HUES64 (cell line): ENCODE measurements around the gene HTR6. TPM values are rescaled to one million over a fixed set of nuclear protein-coding genes. Genes with fewer than 3 reads are reported as not detected.

Source experiments
- H3K27ac ChIP-seq: 2 replicates; pipeline ENCODE4 v1.7.0; 2013; ENCODE audit warnings: low read depth, low read length, inconsistent platforms
- H3K27me3 ChIP-seq: 2 replicates; pipeline ENCODE4 v1.6.1; 2013; ENCODE audit warnings: mild to moderate bottlenecking, low read length; ENCODE audit not compliant: insufficient read depth
- H3K36me3 ChIP-seq: 2 replicates; pipeline ENCODE4 v1.6.1; 2013; ENCODE audit warnings: mild to moderate bottlenecking, low read length; ENCODE audit not compliant: insufficient read depth
- H3K4me1 ChIP-seq: 2 replicates; pipeline ENCODE4 v1.6.1; 2013; ENCODE audit warnings: mild to moderate bottlenecking, low read length, moderate library complexity; ENCODE audit not compliant: insufficient read depth
- H3K4me3 ChIP-seq: 2 replicates; pipeline ENCODE4 v1.5.1; 2013; ENCODE audit warnings: mild to moderate bottlenecking, low read length, moderate library complexity
- H3K9ac ChIP-seq: 2 replicates; pipeline ENCODE4 v1.6.1; 2013; ENCODE audit warnings: mild to moderate bottlenecking, low read depth, low read length
- H3K9me3 ChIP-seq: 2 replicates; pipeline ENCODE4 v1.6.1; 2013; ENCODE audit warnings: low read depth, low read length; ENCODE audit not compliant: insufficient read depth
- WGBS: fragments of 150-250, 120-280 bp; methylation state at CpG from one replicate; pipeline ENCODE4 v1.1.7; 2013; ENCODE audit warnings: missing lambda C conversion rate; 5-methylcytosine and 5-hydroxymethylcytosine counted together
- polyA plus RNA-seq, 2 experiments: library from polyadenylated mRNA; stranded (reverse); fragments of 50-300 nt; gene quantifications; one replicate each; pipeline ENCODE4 v1.2.3, GENCODE V29; 2013

HTR6 gene
- not detected for polyA plus RNA-seq (2013, experiment 1 of 2)
- polyA plus RNA-seq (2013, experiment 2 of 2) = 0.57 TPM

GRCh38 chr1:19664453-19665185, at the start of gene HTR6:
Gene HTR6, plus strand, starts transcription at chr1:19664875. Its CDS starts 879 bp downstream, at chr1:19665754.
- peak within 1 kb of the TSS; percentile 12; the same call in 1 of the 2 replicates for H3K9ac ChIP-seq
- 6% methylated on average over 80 of the region's 80 CpGs for WGBS
- no peaks in the 10 kb centered on the region for H3K9me3 ChIP-seq
- peak within 1 kb of the TSS; percentile 52 for H3K4me3 ChIP-seq
- peaks cover 62% of the 10 kb centered on the region for H3K27me3 ChIP-seq
- H3K27ac ChIP-seq = no peak within 1 kb of the TSS
- H3K36me3 ChIP-seq = no peaks in the 10 kb centered on the region
- H3K4me1 ChIP-seq = no peaks in the 10 kb centered on the region

- Histone ChIP-seq H3K4me3 (no peak overlapping the region), H3K36me3 (peaks cover 9% of the 10 kb centered on the region), H3K9ac (no peak overlapping the region), H3K27me3 (no peaks in the 10 kb centered on the region), H3K4me1 (peaks cover 19% of the 10 kb centered on the region), H3K27ac (no peak overlapping the region), H3K9me3 (no peaks in the 10 kb centered on the region)
- 92% methylated on average over 6 of the region's 6 CpGs for WGBS
Observed at GRCh38 chr1:19615438-19615837, 49.2 kb upstream of the HTR6 start.

DNA sequence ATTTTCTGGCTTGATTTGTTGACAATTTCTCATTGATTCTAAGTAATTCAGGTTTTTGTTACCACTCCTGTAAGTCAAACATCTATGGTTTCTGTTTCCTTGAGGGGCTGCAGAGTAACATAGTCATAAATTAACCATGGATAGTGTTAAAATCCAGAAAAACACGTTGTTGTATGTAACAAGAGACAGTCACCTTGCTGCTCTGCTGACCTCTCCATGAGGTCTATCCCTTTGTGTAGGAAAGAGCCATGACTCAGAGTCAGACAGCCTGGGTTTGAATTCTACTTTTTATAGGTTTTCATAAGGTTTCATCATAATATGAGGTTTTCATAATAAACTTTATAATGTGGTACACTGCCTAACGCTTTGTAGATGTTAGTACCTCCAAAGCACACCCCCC, 48.2 kb upstream of the HTR6 start:
- no peaks in the 10 kb centered on the region for H3K9me3 ChIP-seq
- peaks cover 9% of the 10 kb centered on the region for H3K36me3 ChIP-seq
- peaks cover 20% of the 10 kb centered on the region for H3K4me1 ChIP-seq
- H3K9ac ChIP-seq = no peak overlapping the region
- no peak overlapping the region for H3K27ac ChIP-seq
- no peaks in the 10 kb centered on the region for H3K27me3 ChIP-seq
- no peak overlapping the region for H3K4me3 ChIP-seq
- WGBS = 90% methylated on average over 1 of the region's 2 CpGs

GRCh38 chr1:19617376-19617775, 47.3 kb upstream of the HTR6 start:
- peaks cover 9% of the 10 kb centered on the region for H3K36me3 ChIP-seq
- H3K27ac ChIP-seq = no peak overlapping the region
- no peak overlapping the region for H3K9ac ChIP-seq
- H3K27me3 ChIP-seq = no peaks in the 10 kb centered on the region
- no peaks in the 10 kb centered on the region for H3K9me3 ChIP-seq
- H3K4me1 ChIP-seq = peaks cover 20% of the 10 kb centered on the region
- H3K4me3 ChIP-seq = no peak overlapping the region
- 92% methylated on average over 3 of the region's 3 CpGs for WGBS

DNA sequence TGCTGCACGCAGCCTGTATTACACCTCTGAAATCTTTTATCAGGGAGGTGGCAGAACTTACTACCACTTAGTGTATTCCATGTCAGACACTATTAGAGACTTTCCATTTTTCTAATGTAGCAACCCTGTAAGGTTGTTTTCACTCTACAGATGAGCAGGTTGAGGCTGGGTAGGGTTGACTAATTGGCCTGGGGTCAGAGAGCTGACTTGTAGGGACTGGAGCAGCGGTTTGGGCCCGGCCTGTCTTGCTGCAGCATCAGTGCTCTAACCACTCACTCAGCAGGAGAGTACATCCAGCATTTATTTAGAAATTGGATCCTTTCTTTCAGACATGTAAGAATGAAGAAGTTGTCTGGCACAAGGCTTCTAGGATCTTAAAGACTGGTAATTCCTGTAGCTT, 46.2 kb upstream of the HTR6 start:
- Histone ChIP-seq H3K36me3 (peaks cover 13% of the 10 kb centered on the region), H3K9me3 (no peaks in the 10 kb centered on the region), H3K27me3 (no peaks in the 10 kb centered on the region), H3K27ac (no peak overlapping the region), H3K4me3 (no peak overlapping the region), H3K4me1 (peaks cover 20% of the 10 kb centered on the region), H3K9ac (no peak overlapping the region)
- WGBS = 84% methylated on average over 3 of the region's 3 CpGs

GRCh38 chr1:19619697-19620384, 44.8 kb upstream of the HTR6 start:
- H3K36me3 ChIP-seq = peaks cover 23% of the 10 kb centered on the region
- H3K4me3 ChIP-seq = no peak overlapping the region; the same call in 1 of the 2 replicates
- H3K27ac ChIP-seq = peak overlapping the region; percentile 32
- H3K9ac ChIP-seq = peak overlapping the region; percentile 26
- no peaks in the 10 kb centered on the region for H3K9me3 ChIP-seq
- H3K27me3 ChIP-seq = no peaks in the 10 kb centered on the region
- H3K4me1 ChIP-seq = peaks cover 20% of the 10 kb centered on the region
- 68% methylated on average over 3 of the region's 3 CpGs for WGBS

DNA sequence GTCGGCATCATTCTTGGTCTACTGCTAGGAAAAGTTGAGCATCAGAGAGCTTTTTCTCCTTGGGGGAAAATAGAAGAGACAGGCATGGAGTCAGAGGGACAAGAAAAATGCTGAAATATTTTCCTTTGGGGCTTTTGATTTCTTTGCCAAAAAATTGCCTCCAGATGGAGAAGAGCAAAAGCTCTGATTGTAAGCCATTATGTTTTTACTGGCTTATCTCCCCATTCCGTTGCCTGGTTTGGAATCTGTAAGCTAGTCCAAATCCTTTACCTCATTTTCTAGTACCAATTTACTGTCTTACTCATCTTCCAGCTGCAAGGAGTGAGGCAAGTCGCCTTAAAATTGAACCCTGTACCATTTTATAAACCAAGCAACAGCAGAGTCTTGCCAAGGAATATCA, 43.9 kb upstream of the HTR6 start:
- H3K9me3 ChIP-seq = no peaks in the 10 kb centered on the region
- H3K27me3 ChIP-seq = no peaks in the 10 kb centered on the region
- H3K4me1 ChIP-seq = peaks cover 20% of the 10 kb centered on the region
- H3K4me3 ChIP-seq = no peak overlapping the region
- 94% methylated on average over 3 of the region's 3 CpGs for WGBS
- H3K27ac ChIP-seq = no peak overlapping the region
- H3K36me3 ChIP-seq = peaks cover 31% of the 10 kb centered on the region
- H3K9ac ChIP-seq = no peak overlapping the region

DNA sequence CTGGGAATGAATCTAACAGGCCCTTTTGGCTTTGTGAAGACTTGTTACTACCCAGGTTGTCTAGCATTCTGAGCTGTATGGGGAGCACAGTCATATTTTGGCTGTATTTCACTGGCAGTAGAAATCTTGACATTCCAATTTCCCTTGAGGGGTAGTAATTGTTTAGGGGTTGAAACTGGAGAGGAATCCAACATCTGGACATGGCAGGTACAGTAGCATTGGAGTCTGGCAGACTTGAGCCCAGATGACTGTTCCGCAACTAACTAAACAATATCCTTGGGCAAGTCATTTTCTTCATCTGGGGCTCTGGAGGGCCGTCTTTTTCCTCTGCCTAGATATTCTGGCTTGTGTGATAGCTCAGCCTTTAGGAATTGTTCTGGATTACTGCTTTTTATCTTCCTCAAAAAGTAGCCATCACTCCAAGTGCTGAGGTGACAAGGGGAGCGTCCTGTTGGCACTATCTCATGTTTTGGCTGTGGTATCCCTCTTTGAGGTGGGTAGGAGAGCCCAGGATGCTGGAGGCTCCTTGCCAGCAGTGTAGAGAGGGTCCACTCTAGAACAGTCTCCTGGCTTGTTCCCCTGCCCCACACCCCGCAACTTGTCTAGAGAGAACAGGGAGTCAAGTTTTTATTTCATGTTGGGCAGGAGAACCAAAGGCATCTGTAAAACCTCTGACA, 43.3 kb upstream of the HTR6 start:
- H3K9me3 ChIP-seq = no peaks in the 10 kb centered on the region
- no peak overlapping the region for H3K27ac ChIP-seq
- no peak overlapping the region for H3K9ac ChIP-seq
- H3K4me3 ChIP-seq = no peak overlapping the region
- H3K27me3 ChIP-seq = no peaks in the 10 kb centered on the region
- peaks cover 20% of the 10 kb centered on the region for H3K4me1 ChIP-seq
- H3K36me3 ChIP-seq = peaks cover 37% of the 10 kb centered on the region
- WGBS = 90% methylated on average over 4 of the region's 4 CpGs

- H3K27ac ChIP-seq = no peak overlapping the region
- H3K36me3 ChIP-seq = peaks cover 40% of the 10 kb centered on the region
- WGBS = 100% methylated on average over 1 of the region's 1 CpG
Observed at GRCh38 chr1:19622204-19622603, 42.5 kb upstream of the HTR6 start.

GRCh38 chr1:19623523-19623922, 41.2 kb upstream of the HTR6 start:
- peaks cover 44% of the 10 kb centered on the region for H3K36me3 ChIP-seq
- H3K4me3 ChIP-seq = no peak overlapping the region
- no peak overlapping the region for H3K27ac ChIP-seq
- no peaks in the 10 kb centered on the region for H3K27me3 ChIP-seq
- H3K4me1 ChIP-seq = peaks cover 19% of the 10 kb centered on the region
- no peaks in the 10 kb centered on the region for H3K9me3 ChIP-seq
- WGBS = 91% methylated on average over 3 of the region's 3 CpGs
- H3K9ac ChIP-seq = no peak overlapping the region

More at GRCh38 chr1:19622204-19622603, 42.5 kb upstream of the HTR6 start:
- Histone ChIP-seq H3K27me3 (no peaks in the 10 kb centered on the region), H3K9me3 (no peaks in the 10 kb centered on the region), H3K4me3 (no peak overlapping the region), H3K9ac (no peak overlapping the region), H3K4me1 (peaks cover 20% of the 10 kb centered on the region)
